ENCODE measurements around the gene LDHAL6A. TPM values are rescaled to one million over a fixed set of nuclear protein-coding genes. Genes with fewer than 3 reads are reported as not detected.

The LDHAL6A gene
- total and polyA plus RNA-seq, 8 donors: 0.51 to 0.94 (median 0.69) TPM; not detected in 2

DNA sequence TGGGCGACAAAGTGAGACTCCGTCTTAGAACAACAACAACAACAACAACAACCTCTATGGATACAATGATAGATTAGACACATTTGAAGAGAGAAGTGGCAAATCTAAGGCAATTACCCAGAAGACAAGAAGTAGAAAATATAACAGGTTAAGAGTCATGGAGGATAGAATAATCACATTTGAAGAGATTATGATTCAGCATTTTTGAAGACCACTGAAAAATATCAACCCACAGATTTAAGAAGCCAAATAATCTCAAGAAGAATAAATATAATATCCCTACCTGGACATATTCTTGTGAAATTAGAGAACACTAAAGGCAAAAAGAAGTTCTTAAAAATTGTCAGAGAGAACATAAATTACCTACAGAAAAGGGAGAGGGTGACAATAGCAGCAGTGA lies 35.6 kb upstream of the LDHAL6A start:
- DNase-seq (no peak), ATAC-seq (no peak)
- Histone ChIP-seq H3K4me3 (no peak overlapping the region), H3K4me1 (no peaks in the 10 kb centered on the region), H3K27me3 (no peaks in the 10 kb centered on the region), H3K27ac (no peak overlapping the region), H3K9me3 (no peaks in the 10 kb centered on the region), H3K36me3 (no peaks in the 10 kb centered on the region)
- intact Hi-C loops (cut with DNase I): no loop called here
- TF ChIP-seq, protein P1, sequence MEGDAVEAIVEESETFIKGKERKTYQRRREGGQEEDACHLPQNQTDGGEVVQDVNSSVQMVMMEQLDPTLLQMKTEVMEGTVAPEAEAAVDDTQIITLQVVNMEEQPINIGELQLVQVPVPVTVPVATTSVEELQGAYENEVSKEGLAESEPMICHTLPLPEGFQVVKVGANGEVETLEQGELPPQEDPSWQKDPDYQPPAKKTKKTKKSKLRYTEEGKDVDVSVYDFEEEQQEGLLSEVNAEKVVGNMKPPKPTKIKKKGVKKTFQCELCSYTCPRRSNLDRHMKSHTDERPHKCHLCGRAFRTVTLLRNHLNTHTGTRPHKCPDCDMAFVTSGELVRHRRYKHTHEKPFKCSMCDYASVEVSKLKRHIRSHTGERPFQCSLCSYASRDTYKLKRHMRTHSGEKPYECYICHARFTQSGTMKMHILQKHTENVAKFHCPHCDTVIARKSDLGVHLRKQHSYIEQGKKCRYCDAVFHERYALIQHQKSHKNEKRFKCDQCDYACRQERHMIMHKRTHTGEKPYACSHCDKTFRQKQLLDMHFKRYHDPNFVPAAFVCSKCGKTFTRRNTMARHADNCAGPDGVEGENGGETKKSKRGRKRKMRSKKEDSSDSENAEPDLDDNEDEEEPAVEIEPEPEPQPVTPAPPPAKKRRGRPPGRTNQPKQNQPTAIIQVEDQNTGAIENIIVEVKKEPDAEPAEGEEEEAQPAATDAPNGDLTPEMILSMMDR (IDR thresholded peaks at IDR 0.05): no peak

DNA sequence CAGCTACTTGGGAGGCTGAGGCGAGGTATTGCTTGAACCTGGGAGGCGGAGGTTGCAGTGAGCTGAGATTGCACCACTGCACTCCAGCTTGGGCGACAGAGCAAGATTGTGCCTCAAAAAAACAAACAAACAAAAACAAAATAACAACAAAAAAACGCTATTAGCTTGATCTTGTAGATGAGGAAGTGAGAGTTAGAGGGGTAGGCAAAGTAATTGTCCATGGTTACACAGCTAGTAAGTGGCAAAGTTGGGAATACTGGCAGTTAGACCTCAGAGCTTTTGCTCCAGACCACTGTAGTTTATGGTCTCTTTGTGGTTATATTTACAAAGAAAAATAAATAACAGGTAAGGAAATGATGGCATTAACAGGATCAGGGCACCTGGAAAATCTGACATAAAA lies 28.4 kb upstream of the LDHAL6A start:
- intact Hi-C loops (cut with DNase I): no loop called here

DNA sequence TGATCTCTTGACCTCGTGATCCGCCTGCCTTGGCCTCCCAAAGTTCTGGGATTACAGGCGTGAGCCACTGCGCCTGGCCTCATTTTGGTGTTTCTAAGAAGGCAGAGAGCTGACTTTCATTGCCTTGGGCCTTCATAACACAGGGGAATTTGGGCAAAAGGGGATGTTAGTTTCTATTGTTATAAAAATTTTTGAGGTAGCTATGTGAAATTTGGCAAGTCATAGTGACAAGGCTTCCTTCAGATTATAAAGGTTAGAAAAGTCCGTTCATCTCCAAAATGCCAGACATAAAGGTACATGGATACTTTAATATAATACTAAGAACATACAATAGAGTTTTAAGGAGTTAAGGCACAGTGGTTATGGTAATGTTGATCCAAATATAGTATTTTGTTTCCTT lies 26.3 kb upstream of the LDHAL6A start:
- Histone ChIP-seq H3K27ac (no peak overlapping the region), H3K9me3 (no peaks in the 10 kb centered on the region), H3K27me3 (no peaks in the 10 kb centered on the region), H3K4me1 (no peaks in the 10 kb centered on the region), H3K36me3 (no peaks in the 10 kb centered on the region), H3K4me3 (no peak overlapping the region)
- no peak for DNase-seq
- no peak for ATAC-seq
- intact Hi-C loops (cut with DNase I): no loop called here
- TF ChIP-seq, protein P1 (IDR thresholded peaks at IDR 0.05): no peak

More for the DNA sequence above, 28.4 kb upstream of the LDHAL6A start:
- no peaks in the 10 kb centered on the region for H3K4me1 ChIP-seq
- H3K36me3 ChIP-seq: no peaks in the 10 kb centered on the region
- TF ChIP-seq, protein P1 (IDR thresholded peaks at IDR 0.05): no peak
- H3K4me3 ChIP-seq: no peak overlapping the region
- DNase-seq (no peak), ATAC-seq (no peak)
- H3K27ac ChIP-seq: no peak overlapping the region
- H3K27me3 ChIP-seq: no peaks in the 10 kb centered on the region
- H3K9me3 ChIP-seq: no peaks in the 10 kb centered on the region

DNA sequence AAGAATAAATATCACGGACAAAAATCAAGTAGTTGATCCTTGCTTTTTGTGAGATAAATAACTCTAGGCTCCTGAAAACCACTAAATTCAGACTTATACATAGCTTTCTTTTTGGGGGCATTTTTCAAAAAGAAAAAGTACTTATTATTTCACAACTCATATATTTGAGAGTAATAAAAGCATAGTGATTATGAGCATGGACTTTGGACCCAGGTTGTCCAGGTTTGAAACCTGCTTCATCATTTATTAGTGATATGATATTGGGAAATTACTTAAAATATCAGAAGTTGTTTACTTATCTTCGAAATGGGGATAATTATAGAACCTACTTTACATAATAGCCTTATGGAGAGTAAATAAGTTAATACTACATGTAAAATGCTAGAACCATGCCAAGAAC lies 17.0 kb upstream of the LDHAL6A start:
- H3K9me3 ChIP-seq: no peaks in the 10 kb centered on the region
- no peak for DNase-seq
- TF ChIP-seq, protein P1 (IDR thresholded peaks at IDR 0.05): no peak
- intact Hi-C loops (cut with DNase I): no loop called here
- no peak overlapping the region for H3K4me3 ChIP-seq
- no peaks in the 10 kb centered on the region for H3K4me1 ChIP-seq
- no peaks in the 10 kb centered on the region for H3K27me3 ChIP-seq
- H3K27ac ChIP-seq: no peak overlapping the region
- no peak for ATAC-seq
- H3K36me3 ChIP-seq: no peaks in the 10 kb centered on the region

DNA sequence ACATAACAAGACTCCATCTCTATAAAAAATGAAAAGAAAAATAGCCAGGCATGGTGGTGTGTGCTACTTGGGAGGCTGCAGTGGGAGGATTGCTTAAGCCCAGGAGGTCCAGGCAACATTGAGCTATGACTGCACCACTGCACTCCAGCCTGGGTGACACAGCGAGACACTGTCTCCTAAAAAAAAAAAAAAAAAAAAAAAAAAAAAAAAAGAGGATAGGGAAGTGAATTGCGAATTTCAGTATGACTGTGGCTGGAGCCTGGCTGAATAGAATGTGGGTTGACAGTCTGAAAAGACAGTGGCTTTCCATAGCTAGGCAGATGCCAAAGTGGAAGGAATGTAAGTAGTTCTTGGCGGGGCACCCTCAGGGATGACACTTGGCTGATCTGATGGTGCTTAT lies 6.4 kb upstream of the LDHAL6A start:
- TF ChIP-seq, protein P1 (IDR thresholded peaks at IDR 0.05): no peak
- Histone ChIP-seq H3K4me3 (no peak overlapping the region), H3K4me1 (no peaks in the 10 kb centered on the region), H3K9me3 (no peaks in the 10 kb centered on the region), H3K27ac (no peak overlapping the region), H3K27me3 (no peaks in the 10 kb centered on the region), H3K36me3 (no peaks in the 10 kb centered on the region)
- no peak for ATAC-seq
- no peak for DNase-seq
- intact Hi-C loops (cut with DNase I): no loop called here

Measured in left lung (tissue), 10 donors.